ENCODE data around the gene CDC20.
"Not testable (repeated sequence)": the region's sequence is repeated elsewhere in the genome, so short reads cannot be mapped to it uniquely, and the experiment has no call there.

Gene CDC20

DNA sequence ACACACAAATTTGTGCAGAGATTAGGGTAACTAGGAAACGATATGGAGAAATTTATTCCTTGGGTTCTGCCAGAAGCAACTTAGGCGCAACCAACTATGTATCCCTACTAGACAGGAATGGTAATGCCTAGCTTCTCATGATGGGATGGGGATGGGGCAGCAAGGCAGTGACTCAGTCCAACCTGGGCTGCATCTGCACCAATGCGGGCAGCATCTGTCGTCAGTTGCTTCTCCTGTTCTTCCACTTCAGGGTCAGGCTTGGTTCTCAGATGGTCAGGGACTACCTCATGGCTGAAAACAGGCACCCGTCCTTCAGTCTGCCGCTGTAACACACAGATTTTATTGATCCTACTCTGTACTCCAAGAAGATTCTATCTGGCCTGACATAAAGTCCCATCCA lies 27.9 kb downstream of the CDC20 start:
- no peak for FAIRE-seq

GRCh38 chr1:43387976-43388599 lies 29.3 kb downstream of the CDC20 start:
- no peak for FAIRE-seq

- no peak for FAIRE-seq
Measured at GRCh38 chr1:43388613-43389012, 29.8 kb downstream of the CDC20 start.

DNA sequence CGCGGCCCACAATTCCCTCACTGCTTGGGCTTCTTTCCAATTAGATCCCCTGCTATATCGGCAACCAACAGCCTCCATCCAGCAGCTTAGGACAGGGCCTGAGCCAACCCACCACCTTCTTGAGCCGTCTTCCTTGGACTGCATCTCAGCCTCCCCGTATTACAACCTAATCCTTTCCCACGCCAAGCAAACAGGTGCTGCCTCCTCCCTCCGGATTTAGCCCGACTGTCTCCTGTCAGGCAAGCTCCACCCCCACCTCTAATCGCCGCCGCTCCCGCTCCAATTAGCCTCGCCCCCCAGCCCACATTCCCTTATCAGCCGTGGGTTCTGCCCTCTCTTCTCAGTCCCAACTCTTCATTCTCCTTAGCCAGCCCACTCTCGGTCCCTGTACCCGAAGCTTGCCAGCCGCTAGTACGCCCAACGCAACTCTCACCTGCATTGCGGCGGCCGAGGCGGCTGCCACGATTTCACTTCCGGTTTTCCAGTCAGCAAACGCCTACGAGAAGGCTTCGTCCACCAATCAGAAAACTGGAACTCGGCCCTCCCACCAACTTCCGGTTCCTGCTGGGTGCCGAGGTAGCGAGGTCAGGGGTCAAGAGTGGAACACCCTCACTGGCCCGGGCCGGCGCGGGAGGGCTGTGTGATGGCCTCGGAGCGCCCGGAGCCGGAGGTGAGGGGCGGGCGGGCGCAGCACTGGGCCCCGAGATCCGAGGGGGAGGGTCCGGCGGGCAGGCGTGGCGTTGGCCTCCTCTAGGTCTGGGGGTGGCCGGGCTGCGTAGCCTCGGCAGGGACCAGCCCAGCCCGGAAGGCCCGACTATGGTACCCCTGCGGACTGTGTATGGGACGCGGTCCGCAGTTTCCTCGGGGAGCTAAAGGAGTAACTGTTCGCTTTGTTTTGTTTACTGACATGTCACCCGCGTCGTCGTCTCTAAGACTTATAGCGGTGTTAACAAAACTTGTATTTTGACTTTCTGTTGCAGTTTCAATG lies 30.8 kb downstream of the CDC20 start, which contains the start of the genes MED8 and SZT2:
Gene MED8 (minus strand): TSS at position 475 of the 988 bp plus-strand sequence. CDS start 36 bp downstream, at position 439.
Gene SZT2 (plus strand): TSS at position 574 of the 988 bp plus-strand sequence. CDS start 70 bp downstream, at position 644.
- FAIRE-seq: peak; percentile 66

DNA sequence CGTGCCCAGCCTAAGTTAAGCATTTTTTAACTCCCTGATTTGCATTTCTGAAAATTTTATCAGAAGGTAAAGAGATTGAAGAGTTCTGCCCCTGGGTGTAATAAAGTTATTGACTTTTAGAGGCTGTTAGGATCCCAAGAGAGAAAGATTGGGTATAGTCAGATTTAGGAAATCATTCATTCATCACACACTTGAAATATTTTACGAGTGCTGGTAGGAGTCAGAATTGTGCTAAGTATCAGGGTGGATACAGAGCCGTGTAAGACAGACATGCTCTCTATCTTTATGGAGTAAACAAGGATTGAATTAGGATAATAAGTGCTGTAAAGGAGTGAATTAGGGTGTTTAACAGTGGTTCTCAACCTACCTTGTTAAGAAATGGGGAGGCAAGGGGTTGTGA lies 33.9 kb downstream of the CDC20 start:
- FAIRE-seq: no peak

DNA sequence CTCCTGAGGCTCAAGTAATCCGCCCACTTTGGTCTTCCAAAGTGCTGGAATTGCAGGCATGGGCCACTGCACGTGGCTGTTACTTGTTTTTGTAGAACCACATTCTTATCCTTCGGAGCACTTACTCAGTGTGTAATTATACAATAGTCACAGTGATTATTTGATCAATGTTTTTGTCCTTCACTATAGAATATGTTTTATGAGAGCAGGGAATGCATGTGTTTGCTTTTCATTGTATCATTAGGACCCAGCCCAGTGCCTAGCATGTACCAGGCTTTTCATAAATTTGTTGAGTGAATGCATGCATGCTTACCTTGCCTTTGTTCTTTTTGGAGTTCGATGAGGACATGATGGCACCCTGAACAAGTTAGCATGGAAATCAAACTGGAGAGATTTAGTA lies 36.7 kb downstream of the CDC20 start:
- FAIRE-seq: no peak

DNA sequence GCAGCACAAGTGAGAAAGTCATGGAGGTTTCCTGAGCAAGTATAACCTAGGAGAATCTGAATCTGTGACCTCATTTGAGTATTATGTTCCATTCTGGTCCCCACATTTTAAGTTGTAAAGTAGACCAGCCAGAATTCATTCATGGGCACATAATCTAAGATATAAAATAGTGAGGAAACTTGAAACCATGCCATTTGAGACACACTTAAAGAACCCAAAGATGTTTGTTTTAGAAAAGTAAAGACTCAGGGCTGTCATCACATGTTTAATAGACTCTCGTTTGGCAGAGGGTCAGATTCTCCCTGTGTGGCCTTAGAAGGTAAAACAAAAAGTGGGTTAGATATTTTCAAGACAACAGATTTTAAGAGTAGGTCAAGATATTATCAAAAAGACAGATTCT lies 37.3 kb downstream of the CDC20 start:
- no peak for FAIRE-seq

- no peak for FAIRE-seq
Measured at GRCh38 chr1:43398227-43398626, 39.4 kb downstream of the CDC20 start.

DNA sequence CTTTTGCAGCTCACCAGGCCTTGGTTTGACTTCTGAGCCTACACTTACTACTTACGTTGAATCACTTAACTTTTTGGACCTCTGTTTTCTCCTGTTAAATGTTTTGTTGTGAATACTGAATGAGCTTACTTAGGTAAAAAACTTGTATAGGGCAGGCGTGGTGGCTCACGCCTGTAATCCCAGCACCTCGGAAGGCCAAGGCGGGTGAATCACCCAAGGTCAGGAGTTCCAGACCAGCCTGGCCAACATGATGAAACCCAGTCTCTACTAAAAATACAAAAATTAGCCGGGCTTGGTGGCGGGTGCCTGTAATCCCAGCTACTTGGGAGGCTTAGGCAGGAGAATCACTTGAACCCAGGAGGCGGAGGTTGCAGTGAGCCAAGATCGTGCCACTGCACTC lies 41.7 kb downstream of the CDC20 start:
- FAIRE-seq: not testable (repeated sequence)

DNA sequence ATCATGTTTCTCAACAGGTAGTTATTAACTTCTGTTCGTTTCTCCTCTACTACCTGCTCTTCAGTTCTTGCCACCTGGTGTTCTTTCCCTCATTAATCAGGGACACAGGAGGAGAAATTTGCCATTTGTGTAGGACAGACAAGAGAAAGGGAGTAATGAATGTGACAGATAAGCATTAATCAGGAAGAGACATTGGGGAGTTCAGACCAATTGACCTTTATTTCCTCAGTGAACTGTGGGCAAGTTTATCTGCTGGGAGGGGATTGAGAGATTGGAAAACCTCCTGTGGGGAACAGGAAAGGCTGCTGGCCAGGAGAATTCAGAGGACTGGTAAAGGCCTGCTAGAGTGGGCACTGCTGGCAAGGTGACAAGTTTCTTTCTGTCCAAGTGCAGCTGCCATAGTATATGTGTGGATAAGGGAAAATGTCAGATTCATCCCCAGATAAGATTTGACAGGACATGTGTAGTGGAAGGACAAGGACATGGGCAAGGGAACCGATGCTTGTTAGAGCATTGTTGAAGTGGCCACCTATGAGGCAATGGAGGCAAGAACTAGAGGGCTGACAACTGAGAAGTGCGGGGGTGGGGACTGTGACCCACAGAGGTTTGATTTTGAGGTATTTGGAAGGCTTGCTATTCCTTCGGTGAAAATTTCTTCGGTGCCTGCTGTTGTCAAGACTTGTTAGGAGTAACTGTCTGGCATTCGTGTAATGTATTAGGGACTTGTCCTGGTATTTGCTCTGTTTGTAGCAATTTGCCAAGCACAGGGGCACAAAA lies 43.5 kb downstream of the CDC20 start:
- no peak for FAIRE-seq

- no peak for FAIRE-seq
Measured at GRCh38 chr1:43404353-43404752, 45.6 kb downstream of the CDC20 start.

- FAIRE-seq: no peak
Measured at GRCh38 chr1:43405219-43405875, 46.6 kb downstream of the CDC20 start.

DNA sequence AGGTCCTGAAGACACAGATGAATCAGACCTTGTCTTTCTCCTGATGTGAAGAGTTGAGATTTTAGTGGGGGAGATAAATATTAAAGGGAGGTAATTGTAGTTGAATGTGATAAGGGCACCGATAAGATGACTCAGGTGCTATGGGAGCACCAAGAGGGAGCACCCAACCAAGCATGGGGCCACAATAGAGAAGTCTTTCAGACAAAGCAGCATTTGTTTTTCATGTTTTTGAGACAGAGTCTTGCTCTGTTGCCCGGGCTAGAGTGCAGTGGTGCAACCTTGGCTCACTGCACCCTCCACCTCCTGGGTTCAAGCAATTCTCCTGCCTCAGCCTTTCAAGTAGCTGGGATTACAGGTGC lies 47.1 kb downstream of the CDC20 start:
- no peak for FAIRE-seq

GRCh38 chr1:43410571-43410970 lies 51.8 kb downstream of the CDC20 start:
- FAIRE-seq: no peak
